Neuronal stem cell (in vitro differentiated cells): ENCODE data around the gene PCA3.

Experiments
- DNase-seq: peaks from one replicate; pipeline ENCODE4 v3.0.0-alpha.2; 2013; ENCODE audit warnings: low spot score
- H2AFZ ChIP-seq: one replicate; pipeline ENCODE4 v1.6.1; 2013; ENCODE audit warnings: mild to moderate bottlenecking, low read length, inconsistent platforms
- H2AK5ac ChIP-seq: 2 replicates; pipeline ENCODE4 v1.6.1; 2013; ENCODE audit warnings: low read depth, mild to moderate bottlenecking, inconsistent platforms, low read length, moderate library complexity, mixed read lengths
- H2BK120ac ChIP-seq: 2 replicates; pipeline ENCODE4 v1.6.1; 2013; ENCODE audit warnings: low read depth, mild to moderate bottlenecking, inconsistent platforms, low read length, moderate library complexity, mixed read lengths
- H2BK12ac ChIP-seq: one replicate; pipeline ENCODE4 v1.6.1; 2013; ENCODE audit warnings: low read length, inconsistent platforms
- H2BK15ac ChIP-seq: 2 replicates; pipeline ENCODE4 v1.6.1; 2013; ENCODE audit warnings: mild to moderate bottlenecking, low read length, inconsistent platforms, mixed read lengths
- H2BK5ac ChIP-seq: one replicate; pipeline ENCODE4 v1.6.1; 2013; ENCODE audit warnings: inconsistent platforms, mild to moderate bottlenecking, low read length, moderate library complexity
- H3K14ac ChIP-seq: one replicate; pipeline ENCODE4 v1.6.1; 2013; ENCODE audit warnings: low read length, inconsistent platforms
- H3K18ac ChIP-seq: 2 replicates; pipeline ENCODE4 v1.6.1; 2013; ENCODE audit warnings: low read length, inconsistent platforms
- H3K23ac ChIP-seq: 2 replicates; pipeline ENCODE4 v1.6.1; 2013; ENCODE audit warnings: low read depth, mild to moderate bottlenecking, mixed read lengths, low read length, inconsistent platforms; ENCODE audit not compliant: poor library complexity
- H3K27ac ChIP-seq: replicated peaks from 3 replicates; pipeline ENCODE4 v1.5.1; 2013; ENCODE audit warnings: low read length, inconsistent platforms
- H3K27me3 ChIP-seq, 3 experiments: 2 replicates each; pipeline ENCODE4 v1.6.1; 2013; ENCODE audit warnings: low read length in 3 of 3, mild to moderate bottlenecking in 2 of 3, inconsistent platforms in 1 of 3, low read depth in 1 of 3, mixed read lengths in 1 of 3, moderate library complexity in 1 of 3; ENCODE audit not compliant: control insufficient read depth in 3 of 3, insufficient read depth in 3 of 3
- H3K36me3 ChIP-seq, 2 donors: replicated peaks in 1 of 2; 2 replicates each; pipeline ENCODE4 v1.6.1; 2013; ENCODE audit warnings: low read length in 2 of 2; ENCODE audit not compliant: control insufficient read depth in 2 of 2, insufficient read depth in 2 of 2
- H3K4ac ChIP-seq: 2 replicates; pipeline ENCODE4 v1.6.1; 2013; ENCODE audit warnings: inconsistent platforms, mild to moderate bottlenecking, low read length, moderate library complexity
- H3K4me1 ChIP-seq, 2 donors: 1 replicate in 1 of 2; 2 replicates in 1 of 2; pipeline ENCODE4 v1.6.1; 2013; ENCODE audit warnings: low read length in 2 of 2, low read depth in 1 of 2; ENCODE audit not compliant: control insufficient read depth in 2 of 2, insufficient read depth in 1 of 2
- H3K4me2 ChIP-seq: one replicate; pipeline ENCODE4 v1.6.1; 2013; ENCODE audit warnings: mild to moderate bottlenecking, low read length, inconsistent platforms; ENCODE audit not compliant: insufficient read depth, poor library complexity, severe bottlenecking
- H3K4me3 ChIP-seq, 2 donors: 2 replicates each; pipeline ENCODE4 v1.5.1; 2013; ENCODE audit warnings: low read length in 2 of 2, mild to moderate bottlenecking in 2 of 2, inconsistent platforms in 1 of 2, moderate library complexity in 1 of 2
- H3K79me1 ChIP-seq: one replicate; pipeline ENCODE4 v1.6.1; 2013; ENCODE audit warnings: low read depth, mild to moderate bottlenecking, inconsistent platforms, low read length, moderate library complexity
- H3K9ac ChIP-seq: one replicate; pipeline ENCODE4 v1.6.1; 2013; ENCODE audit warnings: mild to moderate bottlenecking, low read depth, low read length, inconsistent platforms; ENCODE audit not compliant: poor library complexity
- H3K9me3 ChIP-seq, 2 donors: replicated peaks in 1 of 2; 2 replicates each; pipeline versions ENCODE3 to v1.6.1; 2013; ENCODE audit warnings: low read length in 2 of 2, mild to moderate bottlenecking in 2 of 2, inconsistent platforms in 1 of 2, low read depth in 1 of 2, mixed read lengths in 1 of 2, moderate library complexity in 1 of 2; ENCODE audit not compliant: control insufficient read depth in 2 of 2, insufficient read depth in 1 of 2
- H4K8ac ChIP-seq: one replicate; pipeline ENCODE4 v1.6.1; 2013; ENCODE audit warnings: low read depth, mild to moderate bottlenecking, inconsistent platforms, low read length, moderate library complexity
- H4K91ac ChIP-seq: one replicate; pipeline ENCODE4 v1.6.1; 2013; ENCODE audit warnings: low read length, low read depth, mild to moderate bottlenecking, inconsistent platforms; ENCODE audit not compliant: poor library complexity
- WGBS, 2 donors: extraction: QIAGEN DNeasy Blood & Tissue Kit; methylation state at CpG; one replicate each; pipeline ENCODE4 v1.1.7; 2013; ENCODE audit warnings: missing lambda C conversion rate in 2 of 2, mixed read lengths in 1 of 2; ENCODE audit not compliant: insufficient read length in 2 of 2, insufficient replicate concordance in 1 of 2; ENCODE audit errors: extremely low coverage in 2 of 2; 5-methylcytosine and 5-hydroxymethylcytosine counted together

PCA3 gene

GRCh38 chr9:76820431-76820830 is 56.2 kb downstream of the PCA3 start:
- Histone ChIP-seq H2AFZ (no peak overlapping the region), H2AK5ac (no peak overlapping the region), H3K4me1 (peaks cover 1 to 3% of the 10 kb centered on the region in 2 donors), H2BK120ac (no peak overlapping the region), H2BK5ac (no peak overlapping the region), H3K4ac (no peak overlapping the region), H3K18ac (no peak overlapping the region), H3K4me3 (no peak overlapping the region), H3K36me3 (no peaks in the 10 kb centered on the region), H3K23ac (no peak overlapping the region), H4K8ac (no peak overlapping the region), H3K9me3 (no peaks in the 10 kb centered on the region), H3K9ac (no peak overlapping the region), H3K14ac (no peak overlapping the region), H2BK12ac (no peak overlapping the region), H3K4me2 (no peak overlapping the region), H3K27ac (no peak overlapping the region), H4K91ac (no peak overlapping the region), H3K79me1 (no peaks in the 10 kb centered on the region), H3K27me3 (no peaks in the 10 kb centered on the region), H2BK15ac (no peak overlapping the region)
- DNase-seq, result no peak
- no CpG with 5 or more reads among the region's 6 CpGs for WGBS, 2 donors

GRCh38 chr9:76827296-76828080 is 63.2 kb downstream of the PCA3 start:
- H3K9ac ChIP-seq, result no peak overlapping the region
- H3K4me3 ChIP-seq, result no peak overlapping the region
- peaks cover 0 to 1% of the 10 kb centered on the region in 2 donors for H3K4me1 ChIP-seq
- no peak overlapping the region for H2BK15ac ChIP-seq
- no peak overlapping the region for H3K14ac ChIP-seq
- no peak overlapping the region for H3K23ac ChIP-seq
- no peak overlapping the region for H2AFZ ChIP-seq
- H4K91ac ChIP-seq, result no peak overlapping the region
- H3K4ac ChIP-seq, result no peak overlapping the region
- no peak overlapping the region for H2BK120ac ChIP-seq
- WGBS, 2 donors, result no CpG with 5 or more reads among the region's 9 CpGs
- H3K36me3 ChIP-seq, result no peaks in the 10 kb centered on the region
- DNase-seq, result no peak
- no peak overlapping the region for H3K27ac ChIP-seq
- H3K9me3 ChIP-seq, result no peaks in the 10 kb centered on the region
- no peak overlapping the region for H3K18ac ChIP-seq
- no peak overlapping the region for H2AK5ac ChIP-seq
- H3K27me3 ChIP-seq, result no peaks in the 10 kb centered on the region
- H2BK5ac ChIP-seq, result no peak overlapping the region
- H3K4me2 ChIP-seq, result no peak overlapping the region
- H3K79me1 ChIP-seq, result no peaks in the 10 kb centered on the region
- no peak overlapping the region for H4K8ac ChIP-seq
- H2BK12ac ChIP-seq, result no peak overlapping the region

- no peak overlapping the region for H4K8ac ChIP-seq
- no peak overlapping the region for H3K4me2 ChIP-seq
- H3K9me3 ChIP-seq, result no peaks in the 10 kb centered on the region
- H3K27me3 ChIP-seq, result no peaks in the 10 kb centered on the region
- H2BK120ac ChIP-seq, result no peak overlapping the region
- H3K79me1 ChIP-seq, result no peaks in the 10 kb centered on the region
- no peak overlapping the region for H3K27ac ChIP-seq
- H3K4ac ChIP-seq, result no peak overlapping the region
- DNase-seq, result no peak
- no peak overlapping the region for H2AFZ ChIP-seq
- H3K18ac ChIP-seq, result no peak overlapping the region
- no peak overlapping the region for H3K4me3 ChIP-seq
- H3K9ac ChIP-seq, result no peak overlapping the region
- WGBS, 2 donors, result no CpG with 5 or more reads among the region's 3 CpGs
- H2BK12ac ChIP-seq, result no peak overlapping the region
- H3K36me3 ChIP-seq, result no peaks in the 10 kb centered on the region
- no peak overlapping the region for H4K91ac ChIP-seq
- H3K23ac ChIP-seq, result no peak overlapping the region
- H3K14ac ChIP-seq, result no peak overlapping the region
- H2BK5ac ChIP-seq, result no peak overlapping the region
- no peak overlapping the region for H2BK15ac ChIP-seq
- H3K4me1 ChIP-seq, result peaks cover 0 to 1% of the 10 kb centered on the region in 2 donors
- H2AK5ac ChIP-seq, result no peak overlapping the region
Measured at GRCh38 chr9:76828447-76828846, 64.2 kb downstream of the PCA3 start.

DNA sequence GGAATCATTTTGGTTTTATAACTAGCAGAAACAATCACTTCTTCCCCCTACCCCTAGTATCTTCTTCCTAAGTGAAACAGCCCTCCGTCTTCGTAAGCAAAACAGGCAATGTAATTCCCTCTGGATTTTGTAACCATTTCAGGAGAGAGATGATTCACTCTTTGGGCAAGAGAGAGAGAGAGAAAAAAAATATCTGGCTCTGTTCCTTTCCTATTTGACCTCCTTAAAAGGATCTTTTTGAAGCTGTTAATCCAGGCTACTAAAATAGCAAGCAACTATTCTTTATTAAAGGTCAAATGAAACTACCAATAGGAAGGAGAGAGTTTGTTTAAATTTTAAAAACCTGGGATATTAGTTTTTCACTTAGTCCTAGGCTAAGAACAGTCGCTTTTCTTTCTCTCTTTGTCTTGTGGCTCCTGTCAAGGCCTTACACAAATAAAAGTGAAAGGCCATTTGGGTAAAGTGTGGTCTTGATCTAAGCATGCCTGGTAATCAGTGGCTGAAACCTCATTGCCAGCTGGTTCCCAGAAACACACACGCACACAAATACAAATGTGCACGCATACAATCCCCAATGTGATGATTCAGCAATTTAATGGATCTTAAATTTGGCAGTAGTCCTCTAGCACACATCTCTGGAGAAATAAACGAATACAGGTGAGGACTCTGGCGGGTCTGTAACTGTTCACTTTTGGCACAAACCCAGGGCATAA is 71.5 kb downstream of the PCA3 start:
- Histone ChIP-seq H2BK5ac (no peak overlapping the region), H2BK15ac (no peak overlapping the region), H3K27ac (no peak overlapping the region), H3K4me2 (no peak overlapping the region), H3K4me1 (peaks cover 2 to 3% of the 10 kb centered on the region in 2 donors), H3K27me3 (no peaks in the 10 kb centered on the region), H3K18ac (no peak overlapping the region), H3K79me1 (no peaks in the 10 kb centered on the region), H3K4ac (no peak overlapping the region), H3K4me3 (no peak overlapping the region), H2AK5ac (no peak overlapping the region), H2AFZ (peak overlapping the region; percentile 77), H2BK120ac (no peak overlapping the region), H2BK12ac (no peak overlapping the region), H3K9ac (no peak overlapping the region), H4K8ac (no peak overlapping the region), H3K36me3 (no peaks in the 10 kb centered on the region), H3K23ac (no peak overlapping the region), H3K14ac (no peak overlapping the region), H3K9me3 (no peaks in the 10 kb centered on the region), H4K91ac (no peak overlapping the region)
- no peak for DNase-seq
- no CpG with 5 or more reads among the region's 7 CpGs for WGBS, 2 donors
